Measurements from ENCODE around the gene LDB2.

DNA sequence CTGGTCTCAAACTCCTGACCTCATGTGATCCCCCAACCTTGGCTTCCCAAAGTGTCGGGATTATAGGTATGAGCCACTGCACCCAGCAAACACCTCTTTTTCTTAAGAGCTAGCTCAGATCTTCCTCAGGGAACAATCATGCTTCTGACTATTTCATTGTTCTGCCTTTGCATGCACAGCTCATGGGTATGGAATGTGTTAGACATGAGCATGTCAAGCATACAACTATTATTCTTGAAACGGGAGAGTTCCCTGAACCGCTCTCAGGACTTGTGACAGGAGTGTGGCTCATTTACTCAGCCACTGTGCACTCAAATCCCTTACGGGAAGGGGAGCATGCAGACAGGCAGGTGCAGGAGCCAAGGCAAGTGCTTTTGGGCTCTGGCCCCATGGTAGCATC, 440.5 kb downstream of the LDB2 start:
- TF ChIP-seq, protein P1, sequence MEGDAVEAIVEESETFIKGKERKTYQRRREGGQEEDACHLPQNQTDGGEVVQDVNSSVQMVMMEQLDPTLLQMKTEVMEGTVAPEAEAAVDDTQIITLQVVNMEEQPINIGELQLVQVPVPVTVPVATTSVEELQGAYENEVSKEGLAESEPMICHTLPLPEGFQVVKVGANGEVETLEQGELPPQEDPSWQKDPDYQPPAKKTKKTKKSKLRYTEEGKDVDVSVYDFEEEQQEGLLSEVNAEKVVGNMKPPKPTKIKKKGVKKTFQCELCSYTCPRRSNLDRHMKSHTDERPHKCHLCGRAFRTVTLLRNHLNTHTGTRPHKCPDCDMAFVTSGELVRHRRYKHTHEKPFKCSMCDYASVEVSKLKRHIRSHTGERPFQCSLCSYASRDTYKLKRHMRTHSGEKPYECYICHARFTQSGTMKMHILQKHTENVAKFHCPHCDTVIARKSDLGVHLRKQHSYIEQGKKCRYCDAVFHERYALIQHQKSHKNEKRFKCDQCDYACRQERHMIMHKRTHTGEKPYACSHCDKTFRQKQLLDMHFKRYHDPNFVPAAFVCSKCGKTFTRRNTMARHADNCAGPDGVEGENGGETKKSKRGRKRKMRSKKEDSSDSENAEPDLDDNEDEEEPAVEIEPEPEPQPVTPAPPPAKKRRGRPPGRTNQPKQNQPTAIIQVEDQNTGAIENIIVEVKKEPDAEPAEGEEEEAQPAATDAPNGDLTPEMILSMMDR (IDR thresholded peaks at IDR 0.05; ENCODE audit: low read length), result no peak
- TF ChIP-seq EZH2 (optimal IDR thresholded peaks at IDR 0.05; ENCODE audit: low read depth, low read length), result no peak

Data from MM.1S (cell line).